Putamen (tissue), 1 donor: ENCODE data around the gene ZFAND3.

Experiments
- DNase-seq: peaks from one replicate; pipeline ENCODE4 v3.0.0-alpha.2; 2016; ENCODE audit warnings: low spot score

Gene ZFAND3

DNA sequence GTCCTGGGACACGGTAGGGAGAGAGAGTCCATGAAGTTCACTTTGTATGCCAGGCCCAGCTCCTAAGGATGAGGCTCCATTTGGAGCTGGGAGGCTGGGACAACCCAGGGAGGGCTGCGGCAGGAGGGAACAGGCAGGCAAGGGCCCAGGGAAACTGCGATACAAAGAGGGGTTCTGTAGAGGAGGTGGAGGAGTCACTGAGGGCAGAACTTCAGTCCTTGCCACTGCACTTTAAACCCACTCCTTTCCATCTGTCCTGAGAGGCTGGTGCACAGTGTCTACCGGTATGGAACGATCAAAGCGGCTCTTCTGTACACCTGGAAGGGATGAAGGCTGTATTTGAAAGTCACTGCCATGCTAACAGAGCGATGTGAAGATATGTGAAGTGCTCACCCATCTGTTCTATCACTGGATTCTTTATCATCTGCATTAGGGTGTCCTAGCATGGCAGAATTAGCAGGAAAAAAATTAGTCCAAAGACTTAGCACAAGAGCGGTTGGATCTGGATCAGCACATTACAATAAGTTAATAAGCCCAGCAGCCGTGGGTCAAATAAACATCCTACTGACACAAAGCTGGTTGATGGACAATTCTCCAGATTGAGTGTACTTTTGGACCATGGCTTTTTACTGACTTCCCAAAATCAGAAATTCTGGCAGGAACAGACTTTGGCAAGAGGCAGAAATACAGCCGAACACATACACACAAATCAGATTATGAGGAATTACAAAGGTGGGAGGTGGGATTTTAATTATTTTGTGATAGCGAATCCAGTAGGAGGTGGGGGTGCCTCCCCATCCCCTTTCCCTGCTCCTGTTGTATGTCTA lies 20.9 kb upstream of the ZFAND3 start:
- DNase-seq, result no peak

DNA sequence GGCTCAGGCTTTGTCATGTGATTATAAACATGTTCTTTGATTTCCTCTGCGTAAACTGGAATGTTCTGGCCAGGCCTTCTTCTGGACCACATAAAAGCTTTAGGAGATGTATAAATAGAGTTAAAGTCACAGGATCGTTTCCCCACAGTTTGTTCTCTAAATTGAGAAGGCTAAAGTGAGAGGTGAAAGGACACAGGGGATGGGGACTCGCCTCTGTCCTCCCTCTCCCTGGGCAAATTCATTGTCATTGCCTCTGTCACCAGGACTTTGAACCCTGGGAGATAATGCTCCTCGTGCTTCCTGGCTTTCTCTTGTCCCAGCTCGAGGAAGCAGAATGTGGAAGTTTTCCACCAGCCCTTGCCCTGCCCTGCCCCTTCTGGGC lies 20.3 kb upstream of the ZFAND3 start:
- no peak for DNase-seq

DNA sequence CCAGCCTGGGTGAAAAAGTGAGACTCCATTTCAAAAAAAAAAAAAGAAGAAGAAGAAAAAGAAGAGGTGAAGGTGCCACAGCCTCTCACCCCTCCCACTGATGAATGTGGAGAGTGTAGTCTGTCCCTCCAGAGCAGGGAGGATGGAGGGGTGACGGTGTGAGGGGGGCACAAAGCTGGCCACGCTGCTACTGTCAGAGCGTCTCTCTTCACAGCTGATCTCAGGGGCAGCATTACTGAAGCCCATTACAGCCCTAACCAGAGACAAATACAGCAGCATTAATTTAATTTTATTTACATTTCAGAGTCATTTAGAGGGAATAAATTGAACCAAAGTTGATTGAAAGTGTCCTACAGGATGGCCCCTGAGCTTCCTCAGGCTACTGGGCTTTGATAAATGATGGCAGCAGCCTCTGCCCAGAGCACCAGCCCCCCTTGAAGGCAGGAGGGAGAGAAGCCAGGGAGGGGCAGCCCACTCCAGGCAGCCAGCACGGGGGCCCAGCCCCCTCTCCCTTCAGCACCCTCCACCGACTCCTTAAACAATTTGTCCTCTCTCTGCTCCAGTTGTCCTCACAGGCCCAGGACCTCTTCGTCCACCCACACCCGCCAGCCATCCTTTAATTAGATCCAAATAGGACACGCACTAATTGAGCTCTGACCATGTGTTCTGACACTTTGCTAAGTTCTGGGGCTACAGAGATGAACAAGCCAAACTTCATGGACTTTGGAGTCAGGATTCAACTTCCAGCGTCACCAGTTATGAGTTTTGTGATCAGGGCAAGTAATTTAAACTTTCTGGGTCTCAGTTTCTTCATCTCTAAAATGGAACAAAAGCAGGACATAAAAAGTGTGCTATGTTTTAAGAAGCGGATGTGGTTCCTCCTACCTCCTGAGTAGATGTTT lies 18.6 kb upstream of the ZFAND3 start:
- DNase-seq, result no peak

DNA sequence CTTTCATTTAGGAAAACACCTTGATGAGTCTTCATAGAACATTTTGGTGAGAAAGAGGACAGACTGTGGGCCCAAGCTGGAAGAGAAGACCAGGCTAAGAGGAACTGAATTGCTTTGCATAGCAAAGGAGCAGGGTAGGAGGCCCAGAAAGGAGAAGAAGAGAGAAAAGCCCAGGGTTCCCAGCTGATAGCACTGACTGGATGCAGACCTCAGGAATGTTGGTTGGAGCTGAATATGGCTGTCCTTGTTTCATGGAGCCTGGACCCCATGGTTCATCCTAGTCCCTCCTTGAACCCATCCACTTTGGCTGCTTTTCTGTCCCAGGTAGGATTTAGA lies 18.0 kb upstream of the ZFAND3 start:
- DNase-seq, result no peak

DNA sequence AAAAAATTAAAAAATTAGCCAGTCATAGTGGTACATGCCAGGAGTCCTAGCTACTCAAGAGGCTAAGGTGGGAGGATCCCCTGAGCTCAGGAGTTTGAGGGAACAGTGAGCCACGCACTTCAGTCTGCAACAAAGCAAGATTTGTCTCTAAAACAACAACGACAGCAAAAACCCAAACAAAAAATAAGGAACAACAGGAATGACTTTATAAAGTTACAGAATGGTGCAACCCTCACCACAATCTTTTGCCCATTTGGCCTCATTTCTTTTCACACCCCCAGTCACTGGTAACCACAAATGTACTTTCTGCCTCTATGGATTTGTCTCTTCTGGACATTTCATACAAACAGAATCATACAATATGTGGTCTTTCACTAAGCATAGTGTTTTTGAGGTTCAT lies 16.7 kb upstream of the ZFAND3 start:
- DNase-seq, result no peak

DNA sequence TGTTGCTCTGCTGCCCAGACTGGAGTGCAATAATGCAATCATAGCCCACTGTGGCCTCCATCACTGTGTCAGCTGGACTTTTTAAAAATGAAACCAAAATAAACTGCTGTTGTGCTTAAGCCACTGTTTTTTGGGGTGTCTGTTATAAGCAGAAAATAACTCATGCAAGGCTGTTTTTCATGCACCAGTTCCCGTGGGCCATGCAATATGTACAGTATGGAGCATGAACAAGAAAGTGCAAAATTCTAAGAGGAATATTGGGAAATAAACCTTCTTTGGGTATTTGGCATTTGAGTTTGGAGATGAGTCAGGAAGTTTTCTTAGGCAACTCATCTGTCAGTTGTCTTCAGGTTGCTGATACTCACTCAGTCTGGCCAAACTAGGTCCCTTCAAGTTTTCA lies 14.9 kb upstream of the ZFAND3 start:
- DNase-seq, result no peak

DNA sequence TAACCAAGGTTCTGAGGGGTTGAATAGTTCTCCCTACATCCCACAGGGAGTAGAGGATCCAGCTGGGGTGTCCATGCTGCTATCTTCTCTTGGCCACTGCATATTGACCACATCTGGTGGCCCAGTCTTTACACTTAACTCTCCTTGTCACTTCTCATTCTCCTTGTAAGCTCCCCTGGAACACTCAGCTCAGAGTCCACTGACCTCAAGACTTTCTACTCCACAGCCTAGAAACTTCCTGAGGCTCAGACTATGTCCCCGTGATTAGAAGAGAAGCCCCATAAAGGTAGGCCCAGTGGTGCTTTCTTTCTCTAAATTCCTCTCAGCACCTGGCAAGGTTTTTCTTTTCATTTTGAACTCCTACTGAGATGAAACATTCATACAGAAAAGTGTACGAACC lies 13.3 kb upstream of the ZFAND3 start:
- DNase-seq, result no peak

DNA sequence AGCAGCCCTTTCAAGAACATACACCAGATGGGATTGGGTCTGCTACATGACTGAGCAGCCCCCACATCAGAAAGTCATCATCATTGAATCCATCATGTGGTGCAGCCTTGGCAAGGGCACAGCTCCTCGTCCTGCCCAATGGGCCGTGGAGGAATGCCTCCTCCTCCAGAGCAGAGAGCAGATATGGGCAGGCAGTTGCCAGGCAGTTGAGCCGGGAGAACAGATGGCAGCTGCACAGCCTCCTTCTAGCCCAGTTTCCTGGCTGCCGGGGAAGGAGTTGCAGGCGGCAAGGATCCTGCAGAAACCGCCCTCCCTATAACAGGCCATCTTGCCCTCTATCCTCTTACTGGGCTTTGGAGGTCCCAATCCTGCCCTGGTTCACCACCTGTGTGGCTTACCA lies 11.9 kb upstream of the ZFAND3 start:
- DNase-seq, result no peak

DNA sequence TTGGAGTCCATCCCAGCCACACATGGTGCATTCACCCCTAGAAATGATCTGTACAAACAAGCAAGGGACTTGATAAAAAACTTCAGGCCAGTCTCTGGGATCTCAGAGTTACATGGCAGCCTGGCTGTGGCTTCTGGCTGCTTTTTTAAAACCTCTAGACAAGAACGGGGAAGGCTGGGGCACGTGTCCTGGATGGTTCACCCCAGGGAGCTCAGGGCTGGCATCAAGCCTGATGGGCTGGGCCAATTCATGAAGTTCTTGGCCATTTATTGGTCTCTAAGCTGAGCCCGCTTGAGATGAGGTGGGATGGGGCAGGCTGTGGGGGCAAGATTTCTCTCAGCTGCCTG lies 10.4 kb upstream of the ZFAND3 start:
- DNase-seq, result no peak

DNA sequence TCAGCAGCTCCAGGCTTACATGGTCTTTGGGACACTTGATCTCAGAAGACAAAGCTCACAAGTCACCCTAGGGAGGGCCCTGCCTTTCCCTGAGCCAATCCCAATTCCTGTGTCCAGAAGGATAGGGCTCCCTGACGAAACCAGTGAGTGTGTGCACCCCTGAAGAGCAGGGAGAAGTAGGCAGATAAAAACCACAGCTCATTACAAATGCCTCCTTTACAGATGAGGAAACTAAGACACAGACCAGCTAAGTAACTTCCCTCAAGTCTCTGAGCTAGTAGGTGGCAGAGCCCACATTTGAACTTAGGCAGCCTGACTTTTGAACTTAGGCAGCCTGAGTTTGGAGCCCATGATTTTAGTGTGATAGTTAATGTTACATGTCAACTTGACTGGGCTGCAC lies 6.7 kb upstream of the ZFAND3 start:
- DNase-seq, result no peak

DNA sequence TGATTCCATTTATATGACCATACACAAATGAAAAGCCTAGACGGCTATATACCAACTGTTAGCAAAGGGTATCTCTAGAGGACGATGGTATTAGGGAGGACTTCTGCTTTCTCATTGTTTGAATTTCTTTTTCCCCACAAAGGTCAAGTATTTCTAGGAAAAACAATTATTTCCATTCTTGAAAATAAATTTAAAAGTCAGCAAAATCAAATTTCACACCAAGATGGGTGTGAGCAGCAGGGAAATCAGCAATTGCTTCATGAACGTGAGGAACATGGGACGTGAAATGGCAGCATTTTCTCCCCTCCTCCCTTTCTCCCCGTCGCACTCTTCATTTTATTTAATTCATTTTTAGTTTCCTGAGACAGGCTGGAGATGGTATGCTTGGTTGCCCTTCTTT lies 5.2 kb upstream of the ZFAND3 start:
- no peak for DNase-seq

DNA sequence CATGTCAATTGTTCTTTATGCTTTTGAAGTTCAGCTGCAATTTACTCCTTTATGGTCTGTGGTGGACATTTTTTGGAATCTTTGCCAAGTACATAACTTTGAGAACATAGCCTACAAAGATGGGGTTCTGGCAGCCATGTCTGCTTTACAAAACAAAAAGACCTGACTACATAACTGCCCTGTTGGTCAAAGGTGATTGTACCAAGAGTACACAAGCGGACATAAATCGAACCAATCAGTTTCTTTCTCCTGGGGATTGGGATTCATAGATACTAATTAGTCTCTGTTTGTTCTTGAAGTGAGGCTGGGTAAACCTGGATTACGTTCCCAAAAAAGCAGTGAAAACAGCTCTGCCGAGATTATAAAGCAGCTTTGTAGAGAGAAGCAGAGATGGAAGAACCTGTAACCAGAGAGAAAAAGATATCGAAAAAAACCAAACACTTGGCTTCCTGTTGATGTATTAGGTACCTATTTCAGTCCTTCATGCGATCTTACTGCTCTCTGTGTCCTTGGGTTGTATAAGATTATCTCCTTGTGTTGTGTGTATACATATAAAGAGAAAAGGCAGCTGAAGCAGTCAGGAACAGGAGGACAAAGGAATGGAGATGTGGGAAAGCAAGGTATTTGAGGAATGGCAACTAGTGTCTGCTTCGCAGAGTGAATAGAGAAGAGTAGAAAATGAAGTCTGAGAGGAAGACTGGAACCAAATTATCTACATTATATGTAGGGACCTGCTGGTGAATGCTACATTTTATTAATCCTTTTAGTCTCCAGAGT lies 2.7 kb upstream of the ZFAND3 start:
- DNase-seq, result no peak

DNA sequence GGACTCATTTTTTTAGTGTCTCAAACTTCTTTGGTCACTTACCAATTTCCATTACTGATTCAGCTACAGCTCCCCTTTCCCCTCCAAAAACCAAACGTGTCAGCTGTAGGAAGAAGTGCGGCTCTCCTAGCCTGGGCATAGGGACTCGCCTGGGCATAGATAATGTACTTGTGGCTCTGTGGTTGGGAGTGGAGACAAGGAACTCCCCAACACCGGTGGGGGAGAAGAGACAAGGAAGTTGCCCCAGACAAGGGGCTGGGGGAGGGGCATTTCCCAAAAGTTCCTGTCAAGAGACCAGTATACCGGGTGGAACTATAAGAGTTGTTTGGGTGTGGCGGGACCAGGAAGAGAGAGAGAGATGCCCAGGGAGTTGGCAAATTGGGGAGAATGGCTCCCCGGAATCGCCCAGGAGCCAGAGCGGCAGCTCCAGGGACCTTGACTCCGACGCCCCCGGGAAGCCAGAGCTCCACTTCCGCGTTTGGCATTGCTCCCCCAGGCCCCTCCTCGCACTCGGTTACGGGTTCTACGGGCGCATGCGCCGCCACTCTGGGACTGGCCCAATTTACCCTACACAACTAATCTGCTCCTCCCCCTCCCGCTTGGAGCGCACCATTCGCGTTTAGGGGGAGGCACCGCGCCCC lies 871 bp upstream of the ZFAND3 start:
- DNase-seq, result peak; percentile 97

DNA sequence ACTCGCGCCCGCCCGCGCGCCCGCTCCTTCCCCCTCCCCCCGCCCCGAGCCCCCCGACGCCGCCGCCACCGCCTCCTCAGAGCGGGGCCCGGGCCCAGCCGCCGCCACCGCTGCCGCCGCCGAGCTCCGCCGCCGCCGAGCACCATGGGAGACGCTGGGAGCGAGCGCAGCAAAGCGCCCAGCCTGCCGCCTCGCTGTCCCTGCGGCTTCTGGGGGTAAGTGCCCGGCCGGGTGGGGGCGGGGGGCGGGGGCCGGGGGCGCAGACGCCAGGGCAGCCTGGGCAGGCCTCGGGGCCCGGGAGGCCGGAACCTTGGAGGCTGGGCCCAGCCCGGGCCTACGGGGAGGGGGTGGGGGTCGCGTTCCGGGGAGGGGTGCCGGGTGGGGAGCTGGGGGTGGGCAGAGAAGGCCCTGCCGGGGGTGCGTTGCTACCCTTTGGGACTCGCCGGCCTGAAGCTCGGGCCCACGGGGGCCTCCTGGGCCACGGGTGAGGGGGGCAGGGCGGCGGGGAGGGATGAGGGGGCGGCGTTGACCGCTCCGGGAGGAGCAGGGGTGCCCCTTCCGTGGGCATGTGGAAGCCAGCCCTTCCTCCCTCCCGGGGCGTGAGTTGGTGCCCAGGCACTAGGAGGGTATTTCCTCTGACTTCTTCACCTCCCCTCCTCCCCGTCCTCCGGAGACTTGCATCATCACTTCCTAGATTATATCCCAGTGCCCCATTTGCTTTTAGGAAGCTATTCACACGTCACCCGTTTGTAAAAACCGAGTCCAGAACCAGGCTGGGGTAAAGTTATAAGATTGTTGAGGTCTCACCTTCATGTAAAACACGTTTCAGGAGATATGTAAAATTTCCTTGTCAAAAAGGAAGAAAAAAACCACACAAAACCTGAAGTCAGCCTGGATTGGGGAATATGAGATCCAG lies 533 bp downstream of the ZFAND3 start:
- DNase-seq, result peak; percentile 47

DNA sequence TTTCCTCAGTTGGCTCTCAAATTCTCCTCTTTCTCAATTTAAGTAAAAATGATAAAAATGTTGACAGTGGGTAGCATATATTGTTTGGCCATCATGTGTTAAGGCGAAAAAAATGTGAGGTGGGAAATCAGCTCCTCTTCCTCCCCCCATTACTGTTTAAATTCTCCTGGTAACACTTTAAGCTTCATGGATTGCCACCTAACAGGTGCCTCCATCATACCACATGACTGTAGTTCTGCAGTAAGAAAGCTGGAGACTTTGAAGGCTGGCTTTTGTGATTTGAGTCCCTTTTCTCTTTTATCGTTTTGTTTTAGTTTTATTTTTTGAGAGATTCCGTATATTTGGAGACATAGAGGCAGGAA lies 1.2 kb downstream of the ZFAND3 start:
- DNase-seq, result no peak

DNA sequence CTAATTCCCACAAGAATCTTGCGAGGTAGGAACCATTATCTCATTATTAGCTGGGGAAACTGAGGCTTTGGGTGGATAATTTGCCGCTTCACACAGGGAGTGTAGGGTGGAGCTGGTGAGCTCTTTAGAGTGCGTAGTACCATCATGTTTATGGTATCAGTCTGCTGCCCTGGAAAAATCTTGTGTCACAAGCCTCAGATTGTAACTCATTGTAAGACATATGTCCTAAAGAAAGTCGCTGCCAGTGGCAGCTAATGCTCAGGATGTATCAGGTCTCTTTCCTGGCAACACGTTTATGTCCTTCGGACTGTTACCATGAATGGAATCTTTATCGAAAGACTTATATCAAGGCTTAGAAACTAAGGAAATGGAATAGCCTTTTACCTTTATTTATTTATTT lies 1.9 kb downstream of the ZFAND3 start:
- DNase-seq, result no peak

DNA sequence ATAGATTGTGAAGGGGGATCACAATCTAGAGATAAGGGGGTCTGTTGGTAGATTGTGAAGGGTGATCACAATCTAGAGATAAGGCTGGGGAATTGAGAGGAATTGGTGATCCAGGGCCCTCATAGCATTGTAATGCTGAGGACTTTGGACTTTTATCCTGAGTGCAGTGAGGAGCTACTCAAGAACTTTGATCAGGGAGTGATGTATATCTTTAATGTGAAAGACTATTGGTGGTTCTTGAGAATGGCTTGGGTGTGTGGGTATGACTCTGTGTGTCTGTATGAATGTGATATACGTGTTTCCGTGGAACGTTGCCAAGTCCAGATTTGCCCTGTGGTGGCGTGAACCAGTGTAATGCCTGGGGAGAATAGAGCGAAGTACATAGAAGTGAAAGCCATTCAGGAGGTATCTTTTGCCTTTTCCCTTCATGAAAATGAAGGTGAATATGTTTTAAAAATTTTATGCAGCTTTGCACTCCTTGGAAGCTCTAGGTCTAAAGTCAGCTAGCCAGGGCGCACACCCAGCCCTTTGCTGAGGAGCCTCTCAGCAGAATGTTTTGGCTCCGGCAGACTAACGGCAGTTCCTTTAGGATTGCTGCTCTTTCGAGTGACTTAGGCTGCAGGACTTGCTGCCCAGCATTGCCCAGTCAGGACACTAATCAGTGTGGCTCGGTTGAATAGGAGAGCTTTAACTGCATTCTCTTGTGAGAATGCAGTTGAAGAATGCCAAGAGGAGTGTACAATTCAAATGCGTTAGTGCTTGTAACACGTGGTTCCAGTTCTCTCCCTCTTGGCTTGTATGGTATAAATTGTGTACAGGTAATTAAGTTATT lies 3.5 kb downstream of the ZFAND3 start:
- DNase-seq, result no peak

DNA sequence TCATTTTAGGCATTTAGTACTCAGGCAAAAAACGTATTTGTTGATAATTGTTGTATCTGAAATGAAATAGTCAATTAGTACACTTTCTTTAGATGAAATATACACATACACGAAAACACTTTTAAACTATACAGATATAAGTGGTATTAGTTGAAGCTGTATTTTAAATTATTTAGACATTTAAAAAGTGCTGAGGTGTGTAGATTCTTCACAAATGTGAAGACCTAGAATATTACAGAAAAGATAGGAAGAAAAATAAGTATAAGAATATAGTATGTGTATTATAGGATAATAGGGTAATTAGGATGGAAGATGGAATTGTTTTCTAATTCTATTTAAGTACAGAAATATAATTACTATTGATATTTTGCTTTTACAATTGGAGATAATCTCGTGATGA lies 4.6 kb downstream of the ZFAND3 start:
- no peak for DNase-seq

DNA sequence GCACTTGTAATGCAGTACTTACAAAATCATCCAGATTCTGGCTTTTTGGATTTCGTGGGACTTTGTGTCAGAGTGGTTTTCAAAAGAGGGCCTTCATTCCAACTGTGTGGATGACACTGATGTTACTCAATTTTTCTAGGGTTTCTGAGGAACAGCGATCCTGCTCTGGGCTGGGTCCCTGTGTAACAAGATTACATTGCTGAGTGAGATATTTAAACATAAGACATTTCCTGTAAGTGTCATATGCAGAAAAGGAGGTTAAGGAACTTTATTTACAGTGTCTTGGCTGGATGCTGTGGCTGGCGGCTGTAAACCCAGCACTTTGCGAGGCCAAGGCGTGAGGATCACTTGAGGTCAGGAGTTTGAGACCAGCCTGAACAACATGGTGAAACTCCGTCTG lies 6.7 kb downstream of the ZFAND3 start:
- DNase-seq, result no peak

DNA sequence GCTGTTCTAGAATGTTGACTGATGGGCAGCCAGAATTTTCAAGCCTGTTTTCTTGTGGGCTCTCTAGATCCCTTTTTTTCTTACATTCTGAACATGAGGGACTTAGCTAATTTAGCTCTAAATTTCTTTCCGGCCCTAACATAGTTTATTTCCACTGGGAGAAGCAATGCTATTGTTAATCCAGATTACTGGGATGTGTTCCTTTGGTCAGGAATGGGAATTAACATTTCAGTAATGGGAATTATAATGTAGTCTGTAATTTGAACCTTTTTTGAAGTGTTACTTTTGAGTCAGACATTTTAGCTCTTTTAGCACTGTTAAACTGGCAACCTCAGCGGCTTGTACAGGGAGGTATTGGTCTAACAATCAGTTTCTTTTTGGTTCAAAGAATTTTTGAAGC lies 7.5 kb downstream of the ZFAND3 start:
- DNase-seq, result no peak
